H1 (cell line): ENCODE data around the gene C5orf52. TPM values are rescaled to one million over a fixed set of nuclear protein-coding genes. Genes with fewer than 3 reads are reported as not detected.

Experiments used
- CTCF ChIA-PET: fragments of 300-600 bp; sonication (Branson Sonifier 250); formaldehyde crosslinking; loops from one replicate; lab custom pipeline; 2021; ENCODE audit not compliant: partially characterized antibody; lab: Charles Lee
- POLR2A ChIA-PET: fragments of 300-600 bp; sonication (Branson Sonifier 250); formaldehyde crosslinking; loops from one replicate; lab custom pipeline; 2021; ENCODE audit warnings: inconsistent platforms; ENCODE audit not compliant: partially characterized antibody; lab: Charles Lee
- DNase-seq, 2 experiments: peaks; one replicate each; pipeline versions ENCODE4 v3.0.0 to v3.0.0-alpha.2; 2010 to 2022; ENCODE audit warnings: low spot score in 2 of 2, low read depth in 1 of 2, mixed read lengths in 1 of 2
- FAIRE-seq: peaks from 2 replicates; lab custom pipeline; 2011; peaks lifted over from hg19 to GRCh38; lab: Jason Lieb, UNC
- H2AFZ ChIP-seq: 2 replicates; pipeline ENCODE4 v1.8.1; 2012; ENCODE audit warnings: low read length, inconsistent platforms
- H2AK5ac ChIP-seq: 2 replicates; pipeline ENCODE4 v1.6.1; 2013; ENCODE audit warnings: low read depth, low read length
- H2BK120ac ChIP-seq: replicated peaks from 2 replicates; pipeline ENCODE3; 2013; ENCODE audit warnings: low read depth, low read length, inconsistent platforms
- H2BK12ac ChIP-seq: 2 replicates; pipeline ENCODE4 v1.6.1; 2013; ENCODE audit warnings: low read depth, low read length
- H2BK15ac ChIP-seq: 2 replicates; pipeline ENCODE4 v1.6.1; 2013; ENCODE audit warnings: low read length
- H2BK20ac ChIP-seq: 2 replicates; pipeline ENCODE4 v1.6.1; 2013; ENCODE audit warnings: low read length
- H2BK5ac ChIP-seq: 2 replicates; pipeline ENCODE4 v1.6.1; 2013; ENCODE audit warnings: low read depth, low read length
- H3K14ac ChIP-seq: 2 replicates; pipeline ENCODE4 v1.6.1; 2013; ENCODE audit warnings: inconsistent platforms; ENCODE audit not compliant: insufficient read length
- H3K18ac ChIP-seq: 2 replicates; pipeline ENCODE4 v1.6.1; 2013; ENCODE audit warnings: low read length; ENCODE audit errors: extremely low read depth
- H3K23ac ChIP-seq: 2 replicates; pipeline ENCODE4 v1.6.1; 2013; ENCODE audit warnings: inconsistent platforms; ENCODE audit not compliant: insufficient read length
- H3K23me2 ChIP-seq: 2 replicates; pipeline ENCODE4 v1.6.1; 2013; ENCODE audit warnings: low read depth, low read length
- H3K27ac ChIP-seq: 2 replicates; pipeline ENCODE4 v1.6.1; 2011; ENCODE audit warnings: low read depth, low read length, inconsistent platforms
- H3K27me3 ChIP-seq, 4 experiments: replicated peaks in 1 of 4; 1 replicate in 1 of 4; 2 replicates in 3 of 4; pipeline versions ENCODE4 v1.6.1 to v1.8.1; 2011 to 2013; ENCODE audit warnings: low read length in 3 of 4, mild to moderate bottlenecking in 3 of 4, inconsistent platforms in 2 of 4, mixed read lengths in 2 of 4, moderate library complexity in 1 of 4; ENCODE audit not compliant: control insufficient read depth in 3 of 4, insufficient read depth in 3 of 4; ENCODE audit errors: extremely low read depth in 1 of 4
- H3K36me3 ChIP-seq, 4 experiments: 2 replicates each; pipeline versions ENCODE4 v1.6.1 to v1.8.1; 2011 to 2013; ENCODE audit warnings: mild to moderate bottlenecking in 4 of 4, low read length in 3 of 4, moderate library complexity in 2 of 4, control low read depth in 1 of 4, inconsistent platforms in 1 of 4; ENCODE audit not compliant: insufficient read depth in 4 of 4, control insufficient read depth in 2 of 4
- H3K4ac ChIP-seq: replicated peaks from 2 replicates; pipeline ENCODE3; 2013; ENCODE audit warnings: low read length, low read depth, mixed read lengths, inconsistent platforms; ENCODE audit not compliant: insufficient read length
- H3K4me1 ChIP-seq, 4 experiments: replicated peaks in 1 of 4; 1 replicate in 1 of 4; 2 replicates in 3 of 4; pipeline versions ENCODE4 v1.6.1 to v1.8.1; 2011 to 2013; ENCODE audit warnings: low read length in 3 of 4, inconsistent platforms in 2 of 4, mixed read lengths in 1 of 4; ENCODE audit not compliant: insufficient read depth in 4 of 4, control insufficient read depth in 3 of 4
- H3K4me2 ChIP-seq, 2 experiments: 2 replicates each; pipeline versions ENCODE4 v1.6.1 to v1.8.1; 2011 to 2013; ENCODE audit warnings: low read depth in 2 of 2, low read length in 2 of 2, control low read depth in 1 of 2, inconsistent platforms in 1 of 2, mild to moderate bottlenecking in 1 of 2; ENCODE audit not compliant: insufficient read depth in 1 of 2
- H3K4me3 ChIP-seq, 4 experiments: fragments of 200-600, 300-600 bp in 1 of 4; sonication (generic), shearing (Covaris generic), sonication (Bioruptor Twin) in 1 of 4; 2 replicates each; pipeline versions ENCODE4 v1.5.1 to v1.8.1; 2011 to 2016; ENCODE audit warnings: low read length in 4 of 4, low read depth in 3 of 4, control low read depth in 2 of 4, inconsistent platforms in 2 of 4, mild to moderate bottlenecking in 2 of 4, mixed read lengths in 1 of 4, moderate library complexity in 1 of 4; ENCODE audit not compliant: insufficient read depth in 2 of 4; ENCODE audit errors: extremely low read depth in 1 of 4
- H3K56ac ChIP-seq: replicated peaks from 2 replicates; pipeline ENCODE3; 2013; ENCODE audit warnings: low read depth, mild to moderate bottlenecking, mixed read lengths, low read length, inconsistent platforms; ENCODE audit not compliant: insufficient read length
- H3K79me1 ChIP-seq: 2 replicates; pipeline ENCODE4 v1.6.1; 2013; ENCODE audit warnings: low read depth, low read length, control low read depth
- H3K79me2 ChIP-seq, 2 experiments: 2 replicates each; pipeline versions ENCODE4 v1.6.1 to v1.8.1; 2012 to 2013; ENCODE audit warnings: low read length in 2 of 2, mild to moderate bottlenecking in 2 of 2, inconsistent platforms in 1 of 2; ENCODE audit not compliant: insufficient read depth in 2 of 2, control insufficient read depth in 1 of 2
- H3K9ac ChIP-seq, 4 experiments: replicated peaks in 1 of 4; 1 replicate in 1 of 4; 2 replicates in 3 of 4; pipeline versions ENCODE4 v1.6.1 to v1.8.1; 2011 to 2013; ENCODE audit warnings: low read depth in 3 of 4, low read length in 3 of 4, control low read depth in 2 of 4, mild to moderate bottlenecking in 2 of 4, moderate library complexity in 2 of 4, inconsistent platforms in 1 of 4; ENCODE audit errors: extremely low read depth in 1 of 4
- H3K9me3 ChIP-seq, 2 experiments: 2 replicates each; pipeline versions ENCODE4 v1.6.1 to v1.8.1; 2012 to 2013; ENCODE audit warnings: mild to moderate bottlenecking in 2 of 2, moderate library complexity in 2 of 2, control low read depth in 1 of 2, inconsistent platforms in 1 of 2, low read depth in 1 of 2, low read length in 1 of 2, mixed read lengths in 1 of 2; ENCODE audit not compliant: insufficient read depth in 2 of 2
- H4K20me1 ChIP-seq, 2 experiments: replicated peaks in 1 of 2; 2 replicates each; pipeline versions ENCODE3 to v1.8.1; 2011 to 2013; ENCODE audit warnings: inconsistent platforms in 2 of 2, low read length in 2 of 2, mild to moderate bottlenecking in 1 of 2; ENCODE audit not compliant: insufficient read depth in 2 of 2, control insufficient read depth in 1 of 2
- H4K5ac ChIP-seq: 2 replicates; pipeline ENCODE4 v1.6.1; 2013; ENCODE audit warnings: low read length, low read depth, mixed read lengths, inconsistent platforms; ENCODE audit not compliant: insufficient read length
- H4K8ac ChIP-seq: 2 replicates; pipeline ENCODE4 v1.8.0; 2013; ENCODE audit warnings: mild to moderate bottlenecking, moderate library complexity, low read length, inconsistent platforms; ENCODE audit not compliant: insufficient read depth; ENCODE audit errors: extremely low read depth
- H4K91ac ChIP-seq: replicated peaks from 2 replicates; pipeline ENCODE3; 2013; ENCODE audit warnings: low read length, mixed read lengths, inconsistent platforms; ENCODE audit not compliant: insufficient read length
- RBBP5 ChIP-seq: IDR thresholded peaks from 2 replicates; pipeline ENCODE4 v1.7.1; 2012; ENCODE audit warnings: low read depth, mild to moderate bottlenecking, inconsistent platforms, low read length, moderate library complexity, borderline replicate concordance
- YY1 ChIP-seq: IDR thresholded peaks from 2 replicates; pipeline ENCODE4 v1.6.1; 2011; ENCODE audit warnings: low read depth, mild to moderate bottlenecking, low read length
- WGBS, 2 experiments: shearing (Covaris generic) in 1 of 2; methylation state at CpG; one replicate each; pipeline versions ENCODE4 v1.1.6 to v1.1.7; 2013 to 2015; ENCODE audit warnings: low lambda C conversion rate in 2 of 2, mixed read lengths in 2 of 2, inconsistent platforms in 1 of 2, low coverage in 1 of 2, missing lambda C conversion rate in 1 of 2; ENCODE audit not compliant: insufficient replicate concordance in 2 of 2, insufficient coverage in 1 of 2, insufficient read length in 1 of 2; ENCODE audit errors: extremely low coverage in 1 of 2, missing lambda C conversion rate in 1 of 2; 5-methylcytosine and 5-hydroxymethylcytosine counted together
- polyA plus RNA-seq, 7 experiments: library from polyadenylated mRNA; depleted of rRNA in 3 of 7; stranded (reverse) in 5 of 7; unstranded in 2 of 7; fragments of >200 nt in 5 of 7; fragments of 200-250 nt in 2 of 7; gene quantifications; 1 replicate in 5 of 7; 2 replicates in 1 of 7; 4 replicates in 1 of 7; pipeline versions ENCODE4 v1.2.1 to v1.2.3, GENCODE V29; 2011 to 2013; ENCODE audit warnings: missing spikeins in 2 of 7, mixed read lengths in 2 of 7
- total RNA-seq: library from RNA; stranded (reverse); fragmentation: NEBNext Ultra II Directional; extraction: Animal tissue kit (Norgen Biotek cat#: 25700); gene quantifications from 2 replicates; pipeline ENCODE4 v1.2.1, GENCODE V29; 2021

Gene C5orf52
- total and polyA plus RNA-seq, 2 of the 8 experiments (the other 6 are each of a cell fraction or from before 2014, with no cell fraction given), result not detected

DNA sequence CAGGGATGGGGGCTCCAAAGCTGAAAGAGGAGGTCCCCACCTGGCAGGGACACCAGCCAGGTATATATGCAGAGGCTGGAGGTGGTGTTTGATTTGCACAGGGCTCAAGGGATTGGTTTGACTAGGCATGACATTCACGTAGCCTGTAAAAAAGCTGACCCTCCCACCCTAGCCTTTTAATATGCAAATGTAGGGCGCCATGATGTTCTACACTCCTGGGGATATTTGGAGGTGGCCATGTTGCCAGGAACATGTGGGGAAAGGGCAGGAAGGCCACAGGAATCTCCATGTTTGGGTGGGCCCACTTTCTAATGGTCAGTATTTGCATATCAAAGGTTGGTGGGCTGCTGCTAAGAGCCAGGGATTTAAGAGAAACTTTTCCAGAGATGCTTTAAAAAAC is 47.9 kb downstream of the C5orf52 start:
- no peaks in the 10 kb centered on the region for H3K27me3 ChIP-seq
- H2AFZ ChIP-seq, result no peak overlapping the region
- H3K9me3 ChIP-seq, result no peaks in the 10 kb centered on the region
- H3K14ac ChIP-seq, result no peak overlapping the region
- H2BK120ac ChIP-seq, result no peak overlapping the region
- ChIA-PET POLR2A (interaction anchor here (0.7 to 1.2 kb wide), 2 partner anchors 12 to 81 kb away, joined by 3 to 5 read pairs; partner anchors contain the start of gene THG1L), CTCF (interaction anchor here (0.9 to 4.4 kb wide), 14 partner anchors 11 to 286 kb away, joined by 3 to 33 read pairs (median 4); partner anchors contain the start of genes LSM11 and THG1L)
- TF ChIP-seq RBBP5 (no peak), YY1 (peak; percentile 81)
- no peaks in the 10 kb centered on the region for H3K4me1 ChIP-seq
- DNase-seq, result no peak
- no peak overlapping the region for H3K4me3 ChIP-seq
- no peak overlapping the region for H3K4me2 ChIP-seq
- no peak overlapping the region for H3K56ac ChIP-seq
- no peak overlapping the region for H3K4ac ChIP-seq
- no peak overlapping the region for H2BK20ac ChIP-seq
- H4K8ac ChIP-seq, result no peak overlapping the region
- no peak overlapping the region for H4K91ac ChIP-seq
- no peak overlapping the region for H2BK12ac ChIP-seq
- no peaks in the 10 kb centered on the region for H3K79me1 ChIP-seq
- no peak overlapping the region for H4K5ac ChIP-seq
- WGBS, 2 experiments, result 65% methylated on average over 2 of the region's 2 CpGs; no CpG with 5 or more reads in 1 of the 2 experiments
- H3K18ac ChIP-seq, result no peak overlapping the region; the same call in 1 of the 2 replicates
- no peaks in the 10 kb centered on the region for H3K36me3 ChIP-seq
- H2BK5ac ChIP-seq, result no peak overlapping the region
- no peaks in the 10 kb centered on the region for H4K20me1 ChIP-seq
- no peak overlapping the region for H3K23ac ChIP-seq
- no peak overlapping the region for H2BK15ac ChIP-seq
- H3K27ac ChIP-seq, result no peak overlapping the region
- no peak overlapping the region for H2AK5ac ChIP-seq
- H3K23me2 ChIP-seq, result no peaks in the 10 kb centered on the region
- H3K9ac ChIP-seq, result no peak overlapping the region
- FAIRE-seq, result no peak
- no peaks in the 10 kb centered on the region for H3K79me2 ChIP-seq
